Mononuclear cell (primary cell): ENCODE measurements around the gene FAM72B. TPM values are rescaled to one million over a fixed set of nuclear protein-coding genes. Genes with fewer than 3 reads are reported as not detected.

ENCODE experiments used
- total RNA-seq: library from RNA; depleted of rRNA; stranded (reverse); fragments of >200 nt; gene quantifications from one replicate; pipeline ENCODE4 v1.2.3, GENCODE V29; 2012

FAM72B gene
- total RNA-seq, 1 donor: 0.42 TPM

Other genes with a start within 250 kb of the FAM72B start
- gene SRGAP2C, start 635 bp upstream of the FAM72B start, total RNA-seq: 10.6 TPM